GM18505 (cell line): ENCODE measurements around the gene PKIG.

Source experiments
- ATAC-seq: cut with Tn5 transposase; IDR thresholded peaks from one replicate; pipeline ENCODE4 v1.9.1; 2021; ENCODE audit not compliant: unreplicated experiment
- POLR2A ChIP-seq: IDR thresholded peaks from 4 replicates; pipeline ENCODE4 v1.6.1; 2011; ENCODE audit warnings: borderline replicate concordance; ENCODE audit not compliant: insufficient read depth, insufficient read length; ENCODE audit errors: extremely low read depth

PKIG gene

DNA sequence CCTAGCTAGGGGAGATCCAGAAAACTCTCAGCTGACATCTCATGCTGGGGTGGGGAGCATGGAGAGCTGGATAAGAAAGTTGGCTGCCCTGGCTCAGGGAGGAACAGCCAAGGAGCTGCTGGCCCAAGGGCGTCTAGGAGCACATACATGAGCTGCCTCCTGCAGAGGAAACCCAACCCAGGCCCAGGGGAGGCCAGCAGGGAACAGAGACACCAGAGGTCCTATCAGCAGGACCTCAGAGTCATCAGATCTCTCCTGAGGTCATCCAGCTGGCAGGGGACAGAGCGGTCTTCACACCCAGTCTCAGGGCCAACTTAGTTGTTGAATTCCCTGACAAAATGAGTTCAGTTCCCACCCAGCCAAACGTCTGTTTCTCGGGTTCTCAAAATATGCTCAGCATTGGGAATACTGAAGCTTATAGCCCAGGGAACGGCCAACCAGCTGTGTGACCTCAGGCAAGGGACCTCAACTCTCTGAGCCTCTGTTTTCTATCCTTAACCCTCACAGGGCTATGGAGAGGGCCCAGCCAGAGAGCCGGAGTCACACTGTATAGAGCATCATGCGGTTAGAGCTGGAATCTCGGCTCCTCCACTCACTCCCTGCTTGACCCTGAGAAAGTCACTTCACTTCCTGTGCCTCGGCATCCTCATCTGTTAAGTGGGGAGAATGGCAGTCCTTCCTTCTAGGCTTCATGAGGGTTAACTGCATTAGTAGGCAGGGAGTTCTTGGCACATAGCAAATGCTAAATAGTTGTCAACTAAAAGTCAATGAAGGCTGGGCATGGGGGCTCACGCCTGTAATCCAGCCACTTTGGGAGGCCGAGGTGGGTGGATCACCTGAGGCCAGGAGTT lies 55.4 kb downstream of the PKIG start:
- ATAC-seq, result no peak
- TF ChIP-seq POLR2A, result no peak

DNA sequence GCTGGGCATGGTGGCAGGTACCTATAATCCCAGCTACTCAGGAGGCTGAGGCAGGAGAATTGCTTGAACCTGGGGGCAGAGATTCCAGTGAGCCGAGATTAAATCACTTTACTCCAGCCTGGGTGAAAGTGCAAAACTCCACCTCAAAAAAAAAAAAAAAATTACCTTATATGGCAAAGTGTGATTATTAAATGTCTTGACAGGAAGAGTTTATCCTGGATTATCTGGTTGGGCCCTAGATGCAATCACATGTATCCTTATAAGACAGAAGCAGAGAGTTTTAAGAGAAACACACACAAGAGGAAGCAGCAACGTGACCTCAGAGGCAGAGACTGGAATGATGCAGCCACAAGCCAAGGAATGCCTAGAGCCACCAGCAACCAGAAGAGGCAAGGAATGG lies 58.1 kb downstream of the PKIG start:
- ATAC-seq, result no peak
- no peak for TF ChIP-seq POLR2A

DNA sequence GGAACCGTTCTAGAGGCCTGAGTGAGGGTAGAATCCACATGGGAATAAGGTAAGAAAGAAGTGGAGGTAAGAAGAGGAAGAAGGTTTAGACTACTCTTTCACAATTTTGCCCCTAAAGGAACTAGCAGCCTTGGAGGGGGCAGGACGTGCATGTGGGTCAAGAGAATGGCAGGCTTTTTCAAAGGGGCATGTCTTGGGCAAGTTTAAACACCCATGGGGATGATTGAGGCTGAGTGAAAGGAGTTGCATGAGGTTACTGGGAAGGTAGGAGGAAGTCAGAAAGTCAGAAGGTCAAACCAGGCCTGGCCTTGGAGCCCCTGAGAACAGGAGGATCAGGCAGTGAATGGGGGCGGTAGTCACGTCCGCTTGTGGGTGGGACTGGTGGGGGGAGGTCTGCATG lies 58.9 kb downstream of the PKIG start:
- no peak for TF ChIP-seq POLR2A
- ATAC-seq, result no peak

DNA sequence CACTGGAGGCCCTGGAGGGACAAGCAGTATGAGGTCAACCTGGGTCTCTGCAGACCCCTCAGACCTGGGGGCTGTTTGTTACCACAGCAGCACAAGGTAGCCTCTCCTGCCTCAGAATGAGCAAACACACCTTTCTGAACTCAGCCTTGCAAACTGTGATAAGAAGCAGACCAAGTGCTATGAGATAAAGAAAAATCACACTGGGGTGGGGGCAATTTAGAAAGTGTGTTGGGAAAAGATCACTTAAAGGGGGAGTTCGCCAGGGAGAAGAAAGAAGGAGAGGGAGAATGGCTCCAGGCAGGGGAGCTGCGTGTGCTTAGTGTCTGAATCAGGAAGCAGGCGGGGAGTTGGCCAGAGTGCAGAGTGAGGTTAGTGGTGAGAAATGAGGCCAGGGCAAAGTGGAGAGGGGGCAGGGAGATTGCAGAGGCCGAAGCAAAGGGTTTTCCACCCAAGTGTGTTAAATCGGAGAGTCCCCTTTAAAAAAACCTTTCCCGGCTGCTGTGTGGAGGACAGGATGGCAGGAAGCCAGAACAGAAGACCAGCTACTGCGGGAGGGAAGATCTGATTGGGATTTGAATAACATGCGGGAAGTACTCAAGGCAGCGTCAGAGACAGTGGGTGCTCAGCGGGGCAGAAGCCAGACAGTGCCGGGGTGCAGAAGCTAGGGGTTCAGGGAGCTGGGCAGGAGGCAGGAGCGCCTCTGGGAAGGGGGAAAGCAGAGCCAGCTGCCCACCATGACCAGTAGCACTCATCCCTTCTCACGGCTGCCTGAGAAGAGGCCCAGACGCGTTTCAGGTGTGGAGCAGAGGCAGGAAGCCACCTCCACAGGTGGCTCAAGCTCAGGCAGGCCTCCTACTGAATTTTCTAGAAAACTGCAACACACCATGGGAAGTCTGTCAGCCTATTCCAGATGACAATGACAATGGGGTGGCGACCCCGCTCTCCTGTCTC lies 60.1 kb downstream of the PKIG start:
- ATAC-seq, result no peak
- TF ChIP-seq POLR2A, result peak; percentile 53

DNA sequence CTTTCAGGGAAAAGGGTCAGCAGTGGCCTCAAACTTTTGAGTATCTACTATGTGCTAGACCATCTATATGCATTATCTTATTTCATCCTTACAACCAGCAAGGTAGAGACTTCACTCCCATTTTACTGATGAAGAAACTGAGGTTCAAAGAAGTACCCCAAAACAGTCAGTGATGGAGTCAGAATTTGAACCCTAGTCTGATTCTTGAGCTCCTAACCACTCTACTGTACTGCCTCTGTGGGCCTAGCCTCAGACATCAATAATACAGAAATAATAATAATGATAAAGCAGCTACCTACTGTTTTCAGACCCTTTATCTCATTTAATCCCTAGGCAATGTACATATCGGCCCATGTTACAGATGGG lies 60.8 kb downstream of the PKIG start:
- no peak for ATAC-seq
- TF ChIP-seq POLR2A, result no peak

DNA sequence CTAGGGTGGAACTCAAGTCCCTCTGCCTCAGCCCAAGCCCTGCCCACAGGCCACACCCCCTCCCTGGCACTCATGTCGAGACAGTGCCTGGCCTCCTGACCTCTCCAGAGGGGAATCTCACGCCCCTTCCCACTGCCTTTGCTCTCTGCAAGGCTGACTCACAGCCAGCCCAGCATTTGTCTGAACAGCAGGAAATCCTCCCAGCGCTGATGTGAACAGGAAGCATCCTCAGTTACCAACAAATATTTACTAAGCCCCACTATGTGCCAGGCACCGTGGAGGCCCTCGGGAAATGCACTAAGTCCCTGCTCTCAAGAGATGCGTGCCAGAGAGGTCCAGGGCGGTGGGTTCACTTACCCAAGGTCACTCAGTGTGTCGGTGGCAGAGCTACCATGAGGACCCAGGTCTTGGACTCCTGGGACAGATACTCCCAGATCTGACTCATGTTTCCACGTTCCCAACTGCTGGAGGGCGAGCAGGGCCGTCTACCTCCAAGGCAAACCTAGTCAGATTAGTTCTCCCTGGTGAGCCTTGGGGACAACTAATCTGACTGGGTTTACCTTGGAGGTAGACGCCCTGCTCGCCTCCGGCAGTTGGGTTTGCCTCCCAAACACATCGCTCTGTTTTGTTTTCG lies 61.3 kb downstream of the PKIG start:
- no peak for TF ChIP-seq POLR2A
- ATAC-seq, result no peak

DNA sequence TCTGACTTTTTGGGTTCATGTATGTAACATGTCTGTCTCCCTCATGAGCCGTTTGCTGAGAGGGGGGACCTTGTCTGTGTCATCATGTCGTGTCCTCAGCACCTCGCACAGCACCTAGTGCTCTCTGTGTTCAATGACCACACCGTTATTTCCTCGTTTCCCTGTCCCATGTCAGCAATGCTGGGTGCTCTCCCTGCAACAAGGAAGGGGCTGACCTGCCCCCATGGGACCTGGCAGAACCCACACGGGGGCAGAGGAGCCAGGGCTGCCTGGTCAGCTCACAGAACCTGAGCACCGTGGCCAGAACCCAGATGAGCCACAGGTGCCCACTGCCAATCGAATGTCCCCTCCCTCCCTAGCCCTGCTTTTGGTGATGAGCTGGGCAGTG lies 61.8 kb downstream of the PKIG start:
- no peak for TF ChIP-seq POLR2A
- ATAC-seq, result no peak

DNA sequence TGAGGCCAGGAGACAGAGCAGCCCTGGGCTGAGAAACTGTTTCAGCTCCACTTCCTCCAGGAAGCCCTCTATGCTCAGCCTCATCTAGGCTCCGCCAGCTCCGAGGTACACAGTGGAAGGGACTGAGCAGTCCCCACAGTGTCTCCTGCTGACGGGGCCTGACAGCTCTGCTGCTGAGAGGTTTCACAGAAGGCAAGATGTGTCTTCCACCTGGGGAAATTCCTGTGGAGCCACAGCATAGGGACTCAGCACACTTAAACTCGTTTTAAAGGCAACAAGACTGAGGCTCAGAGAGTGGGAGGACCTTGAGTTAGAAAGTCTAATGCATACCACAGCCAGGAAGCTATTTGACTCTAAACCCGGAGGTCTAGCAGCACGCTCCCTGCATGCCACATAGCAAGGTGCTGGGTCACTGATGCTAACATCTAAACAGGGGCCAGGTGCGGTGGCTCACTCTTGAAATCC lies 62.3 kb downstream of the PKIG start:
- no peak for ATAC-seq

DNA sequence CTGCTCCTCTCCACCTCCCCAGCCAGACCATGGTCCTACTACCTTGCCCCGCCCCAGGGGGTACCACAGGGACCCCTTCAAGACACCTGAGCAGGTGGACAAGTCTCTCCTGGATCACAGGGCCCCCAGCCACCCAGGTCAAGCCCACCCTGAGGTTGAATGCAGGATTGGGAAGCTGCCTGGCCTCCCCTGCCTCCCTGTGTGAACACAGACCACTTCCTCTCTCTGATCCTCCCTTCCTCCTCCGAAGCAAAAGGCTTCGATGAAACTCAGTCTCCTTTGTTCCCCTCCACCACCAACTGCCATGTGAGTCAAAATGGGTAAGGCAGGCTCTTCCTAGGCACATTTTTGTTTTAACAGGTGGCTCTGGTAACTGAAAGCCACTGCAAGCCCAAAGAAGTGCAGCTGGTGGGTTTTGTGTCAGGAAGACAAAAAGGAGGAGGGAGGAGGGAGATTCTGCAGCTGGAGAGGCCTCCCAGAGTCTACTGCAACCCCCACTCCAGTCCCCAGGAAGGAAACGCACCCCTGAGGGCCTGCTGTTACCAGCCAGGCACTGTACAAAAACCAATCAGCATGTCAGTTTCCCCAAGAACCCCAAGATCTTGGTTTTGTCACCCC lies 63.8 kb downstream of the PKIG start:
- no peak for ATAC-seq
- TF ChIP-seq POLR2A, result peak; percentile 32

More for the DNA sequence above, 62.3 kb downstream of the PKIG start:
- TF ChIP-seq POLR2A, result no peak

DNA sequence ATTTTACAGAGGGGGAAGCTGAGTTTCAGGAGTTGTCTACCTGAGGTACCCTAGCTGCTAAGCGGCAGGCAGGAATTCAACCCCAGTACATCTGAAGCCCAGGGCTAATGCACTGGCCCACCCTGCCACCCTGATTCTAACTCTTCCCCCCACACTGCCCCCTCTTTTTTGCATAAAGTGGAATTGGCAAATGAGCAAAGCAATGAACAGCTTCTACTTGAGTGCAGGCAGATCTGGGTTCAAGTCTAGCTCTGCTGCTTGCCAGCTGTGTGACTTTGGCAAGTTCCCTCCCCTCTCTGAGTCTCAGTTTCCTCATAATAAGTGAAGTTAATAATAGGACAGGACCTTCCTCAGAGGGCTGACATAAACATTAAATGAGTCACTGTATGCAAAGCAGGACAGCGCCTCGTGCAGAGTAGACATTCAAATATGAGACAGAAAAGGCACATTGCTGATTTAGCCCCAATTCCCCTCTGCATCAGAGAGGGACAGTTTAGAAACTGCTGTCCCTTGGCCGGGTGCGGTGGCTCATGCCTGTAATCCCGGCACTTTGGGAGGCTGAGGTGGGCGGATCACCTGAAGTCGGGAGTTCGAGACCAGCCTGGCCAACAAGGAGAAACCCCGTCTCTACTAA lies 64.4 kb downstream of the PKIG start:
- ATAC-seq, result peak; percentile 39
- peak; percentile 52 for TF ChIP-seq POLR2A

DNA sequence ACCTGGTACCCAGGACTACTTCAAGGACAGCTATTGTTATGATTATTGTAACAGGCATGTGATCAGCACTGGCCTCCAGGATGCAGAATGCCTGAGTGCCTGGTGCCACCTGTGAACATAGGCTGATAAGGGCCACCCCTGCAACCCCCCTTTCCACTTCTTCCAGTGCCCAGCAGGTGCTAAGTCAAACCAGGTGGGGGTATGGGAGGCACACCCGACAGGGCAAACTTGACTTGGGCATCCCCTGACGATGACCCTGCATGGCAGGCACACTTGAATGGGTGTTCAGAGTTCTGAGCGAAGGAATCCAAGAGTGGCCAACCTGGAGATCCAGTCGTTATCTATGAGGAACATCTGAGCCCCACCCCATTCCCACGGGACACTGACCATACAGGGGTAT lies 65.7 kb downstream of the PKIG start:
- no peak for ATAC-seq
- TF ChIP-seq POLR2A, result no peak

DNA sequence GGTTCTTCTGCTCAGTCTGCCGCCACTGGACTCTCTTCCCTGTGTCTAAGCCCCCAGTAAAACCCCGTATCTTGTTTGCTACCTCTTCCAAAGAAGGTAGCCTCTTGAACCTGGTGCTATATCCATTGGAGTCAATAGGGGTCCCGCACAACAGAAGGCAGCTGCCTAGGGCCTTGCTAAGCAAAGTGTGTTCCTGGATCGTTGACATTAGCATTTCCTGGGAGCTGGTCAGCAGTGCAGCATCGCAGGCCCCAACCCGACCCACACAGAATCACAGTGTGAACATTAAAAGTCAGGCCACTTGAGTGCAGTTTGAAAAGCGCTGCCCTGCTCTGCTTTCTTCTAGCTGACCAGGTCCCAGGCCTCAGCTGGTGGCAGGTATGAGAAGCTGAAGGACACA lies 66.2 kb downstream of the PKIG start:
- no peak for TF ChIP-seq POLR2A

More for the DNA sequence above, 66.2 kb downstream of the PKIG start:
- ATAC-seq, result no peak
